HPDE6-E6E7 (cell line): ENCODE data around the gene ZNF346.
"Not testable (repeated sequence)": the region's sequence is repeated elsewhere in the genome, so short reads cannot be mapped to it uniquely, and the experiment has no call there.

Source experiments
- DNase-seq: peaks from one replicate; pipeline ENCODE4 v3.0.0; 2011; ENCODE audit warnings: missing footprints; ENCODE audit errors: extremely low spot score

ZNF346 gene

GRCh38 chr5:177008716-177009115 is 13.8 kb upstream of the ZNF346 start:
- DNase-seq = no peak

GRCh38 chr5:177010153-177010552 is 12.3 kb upstream of the ZNF346 start:
- DNase-seq = no peak

- no peak for DNase-seq
Measured at GRCh38 chr5:177015156-177015555, 7.3 kb upstream of the ZNF346 start.

- no peak for DNase-seq
Measured at GRCh38 chr5:177018341-177018740, 4.2 kb upstream of the ZNF346 start.

- no peak for DNase-seq
Measured at GRCh38 chr5:177020033-177020432, 2.5 kb upstream of the ZNF346 start.

GRCh38 chr5:177023303-177023664 is 788 bp downstream of the ZNF346 start:
- DNase-seq = peak; percentile 11

GRCh38 chr5:177024559-177024958 is 2.1 kb downstream of the ZNF346 start:
- no peak for DNase-seq

GRCh38 chr5:177025101-177025601 is 2.7 kb downstream of the ZNF346 start:
- no peak for DNase-seq

GRCh38 chr5:177027665-177028064 is 5.2 kb downstream of the ZNF346 start:
- no peak for DNase-seq

GRCh38 chr5:177029498-177029897 is 7.0 kb downstream of the ZNF346 start:
- DNase-seq = no peak

- DNase-seq = no peak
Measured at GRCh38 chr5:177035976-177036375, 13.5 kb downstream of the ZNF346 start.

GRCh38 chr5:177036443-177036842 is 13.9 kb downstream of the ZNF346 start:
- no peak for DNase-seq

- DNase-seq = no peak
Measured at GRCh38 chr5:177036921-177037320, 14.4 kb downstream of the ZNF346 start.

GRCh38 chr5:177040814-177041420 is 18.4 kb downstream of the ZNF346 start:
- DNase-seq = no peak

- no peak for DNase-seq
Measured at GRCh38 chr5:177041936-177042335, 19.4 kb downstream of the ZNF346 start.

GRCh38 chr5:177043114-177043513 is 20.6 kb downstream of the ZNF346 start:
- no peak for DNase-seq

- DNase-seq = no peak
Measured at GRCh38 chr5:177043958-177044357, 21.5 kb downstream of the ZNF346 start.

- no peak for DNase-seq
Measured at GRCh38 chr5:177044641-177045040, 22.1 kb downstream of the ZNF346 start.

- DNase-seq = no peak
Measured at GRCh38 chr5:177045631-177046030, 23.1 kb downstream of the ZNF346 start.

GRCh38 chr5:177048531-177048930 is 26.0 kb downstream of the ZNF346 start:
- DNase-seq = not testable (repeated sequence)

GRCh38 chr5:177049285-177049684 is 26.8 kb downstream of the ZNF346 start:
- DNase-seq = no peak

GRCh38 chr5:177064500-177065277 is 42.2 kb downstream of the ZNF346 start:
- no peak for DNase-seq

- DNase-seq = no peak
Measured at GRCh38 chr5:177065491-177065890, 43.0 kb downstream of the ZNF346 start.
